Colonic mucosa (tissue), 4 donors: ENCODE data around the gene APOA1. TPM values are rescaled to one million over a fixed set of nuclear protein-coding genes. Genes with fewer than 3 reads are reported as not detected.

Experiments
- DNase-seq: peaks from one replicate; pipeline ENCODE4 v3.0.0-alpha.2; 2020
- H3K27ac ChIP-seq: fragments of 200-600 bp; one replicate; pipeline ENCODE4 v1.8.0; 2021
- H3K27me3 ChIP-seq: fragments of 200-600 bp; one replicate; pipeline ENCODE4 v1.8.0; 2021
- H3K36me3 ChIP-seq: fragments of 200-600 bp; one replicate; pipeline ENCODE4 v1.8.0; 2021
- H3K4me1 ChIP-seq: fragments of 200-600 bp; one replicate; pipeline ENCODE4 v1.8.0; 2021; ENCODE audit warnings: mild to moderate bottlenecking
- H3K4me3 ChIP-seq: fragments of 200-600 bp; one replicate; pipeline ENCODE4 v1.8.0; 2021
- H3K9ac ChIP-seq, 2 donors: one replicate each; pipeline ENCODE4 v1.7.0; 2013; ENCODE audit warnings: control low read depth in 2 of 2, low read depth in 2 of 2, low read length in 2 of 2
- H3K9me3 ChIP-seq: fragments of 200-600 bp; one replicate; pipeline ENCODE4 v1.8.0; 2021
- intact Hi-C: fragments of 100-400 bp; cut with DNase I; formaldehyde crosslinking; loops from one replicate; pipeline ENCODE4 v1.14.1; 2022
- total RNA-seq, 2 donors: library from RNA; stranded (reverse); fragmentation: NEBNext Ultra II Directional in 1 of 2; extraction: Animal tissue kit (Norgen Biotek cat#: 25700) in 1 of 2; gene quantifications; one replicate each; pipeline ENCODE4 v1.2.1, GENCODE V29; 2021
- TF ChIP-seq, protein P1 (sequence below): fragments of 200-600 bp; IDR thresholded peaks from one replicate; pipeline ENCODE4 v1.8.0; 2022; ENCODE audit warnings: antibody characterized with exemption, mild to moderate bottlenecking
- donor health status: healthy.
- donor health status: DM: no; HTN: no; CAD: no.
- donor health status: DM: no; HTN: no; CAD: no.

APOA1 gene
- total RNA-seq, 2 donors from 2014 or later: 0.53 to 6.6 TPM

DNA sequence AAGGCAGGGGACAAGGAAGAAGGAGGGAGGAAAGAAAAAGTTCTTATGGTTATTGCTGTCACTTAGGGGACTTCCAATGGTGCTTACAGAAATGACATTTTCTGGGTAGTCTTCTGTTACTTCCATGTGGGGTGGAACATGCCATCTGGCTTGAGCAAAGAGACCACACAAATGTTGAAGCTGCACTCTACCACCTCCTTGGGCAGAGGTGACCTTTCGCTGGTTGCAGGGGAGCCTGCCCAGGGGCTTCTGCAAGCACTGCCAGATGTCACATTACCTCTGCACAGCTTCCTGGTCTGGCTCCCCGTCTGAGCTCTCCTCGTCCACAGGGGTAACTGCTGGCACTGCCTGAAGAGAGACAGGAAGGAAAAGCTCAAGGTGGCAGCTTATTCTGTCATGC is 32.6 kb upstream of the APOA1 start:
- Histone ChIP-seq H3K9ac (no peak overlapping the region), H3K27ac (no peak overlapping the region), H3K4me1 (no peaks in the 10 kb centered on the region), H3K27me3 (no peaks in the 10 kb centered on the region), H3K4me3 (no peak overlapping the region), H3K9me3 (no peaks in the 10 kb centered on the region), H3K36me3 (peaks cover 8% of the 10 kb centered on the region)
- TF ChIP-seq, protein P1, sequence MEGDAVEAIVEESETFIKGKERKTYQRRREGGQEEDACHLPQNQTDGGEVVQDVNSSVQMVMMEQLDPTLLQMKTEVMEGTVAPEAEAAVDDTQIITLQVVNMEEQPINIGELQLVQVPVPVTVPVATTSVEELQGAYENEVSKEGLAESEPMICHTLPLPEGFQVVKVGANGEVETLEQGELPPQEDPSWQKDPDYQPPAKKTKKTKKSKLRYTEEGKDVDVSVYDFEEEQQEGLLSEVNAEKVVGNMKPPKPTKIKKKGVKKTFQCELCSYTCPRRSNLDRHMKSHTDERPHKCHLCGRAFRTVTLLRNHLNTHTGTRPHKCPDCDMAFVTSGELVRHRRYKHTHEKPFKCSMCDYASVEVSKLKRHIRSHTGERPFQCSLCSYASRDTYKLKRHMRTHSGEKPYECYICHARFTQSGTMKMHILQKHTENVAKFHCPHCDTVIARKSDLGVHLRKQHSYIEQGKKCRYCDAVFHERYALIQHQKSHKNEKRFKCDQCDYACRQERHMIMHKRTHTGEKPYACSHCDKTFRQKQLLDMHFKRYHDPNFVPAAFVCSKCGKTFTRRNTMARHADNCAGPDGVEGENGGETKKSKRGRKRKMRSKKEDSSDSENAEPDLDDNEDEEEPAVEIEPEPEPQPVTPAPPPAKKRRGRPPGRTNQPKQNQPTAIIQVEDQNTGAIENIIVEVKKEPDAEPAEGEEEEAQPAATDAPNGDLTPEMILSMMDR: no peak
- no peak for DNase-seq
- intact Hi-C loops: loop anchor here (10.0 kb wide), 1 partner anchor 355 kb away; no protein-coding TSS in a partner anchor

DNA sequence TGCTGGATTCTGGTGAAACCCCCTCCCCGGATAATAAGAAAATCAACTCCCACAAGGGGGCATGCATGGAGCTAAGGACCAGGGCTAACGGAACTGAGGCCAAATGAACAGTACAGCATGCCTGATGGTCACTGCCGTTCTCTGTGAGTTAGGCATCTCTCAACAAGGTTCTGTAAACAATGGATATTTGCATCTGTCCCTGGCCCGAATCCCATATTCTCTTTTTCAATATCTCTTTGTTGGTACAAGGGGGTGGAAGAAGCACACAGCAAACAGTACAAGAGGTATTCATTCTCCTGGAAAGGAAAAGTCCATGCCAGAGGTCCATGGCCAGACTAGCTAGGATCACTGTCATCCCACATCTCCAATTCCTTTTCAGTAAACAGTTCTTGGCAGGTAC is 32.2 kb upstream of the APOA1 start:
- Histone ChIP-seq H3K27ac (no peak overlapping the region), H3K9me3 (no peaks in the 10 kb centered on the region), H3K9ac (no peak overlapping the region), H3K4me3 (no peak overlapping the region), H3K4me1 (no peaks in the 10 kb centered on the region), H3K36me3 (peaks cover 8% of the 10 kb centered on the region), H3K27me3 (no peaks in the 10 kb centered on the region)
- TF ChIP-seq, protein P1: no peak
- intact Hi-C loops: loop anchor here (10.0 kb wide), 1 partner anchor 355 kb away; no protein-coding TSS in a partner anchor
- DNase-seq: no peak

DNA sequence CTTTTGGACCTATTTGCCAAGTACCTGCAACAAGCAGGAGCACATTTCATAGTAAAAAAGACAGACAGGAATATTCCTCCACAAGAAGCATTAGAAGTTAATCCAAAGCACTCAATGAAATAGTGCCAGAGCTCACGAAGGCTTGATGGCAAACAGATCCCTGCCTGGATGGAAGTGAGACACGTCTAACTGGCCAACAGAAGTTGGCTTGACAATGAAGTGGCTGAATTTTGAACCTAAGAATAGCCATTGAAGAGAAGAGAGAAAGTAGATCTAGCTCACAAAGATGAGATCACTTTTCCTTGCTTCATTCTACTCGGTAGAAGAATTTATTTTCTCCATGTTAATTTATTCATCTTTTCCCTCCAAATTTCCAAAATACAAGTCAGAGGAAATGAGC is 30.6 kb upstream of the APOA1 start:
- Histone ChIP-seq H3K27me3 (no peaks in the 10 kb centered on the region), H3K9me3 (no peaks in the 10 kb centered on the region), H3K4me1 (no peaks in the 10 kb centered on the region), H3K27ac (no peak overlapping the region), H3K4me3 (no peak overlapping the region), H3K9ac (no peak overlapping the region), H3K36me3 (peaks cover 8% of the 10 kb centered on the region)
- DNase-seq: no peak
- TF ChIP-seq, protein P1: no peak
- intact Hi-C loops: no loop called here

DNA sequence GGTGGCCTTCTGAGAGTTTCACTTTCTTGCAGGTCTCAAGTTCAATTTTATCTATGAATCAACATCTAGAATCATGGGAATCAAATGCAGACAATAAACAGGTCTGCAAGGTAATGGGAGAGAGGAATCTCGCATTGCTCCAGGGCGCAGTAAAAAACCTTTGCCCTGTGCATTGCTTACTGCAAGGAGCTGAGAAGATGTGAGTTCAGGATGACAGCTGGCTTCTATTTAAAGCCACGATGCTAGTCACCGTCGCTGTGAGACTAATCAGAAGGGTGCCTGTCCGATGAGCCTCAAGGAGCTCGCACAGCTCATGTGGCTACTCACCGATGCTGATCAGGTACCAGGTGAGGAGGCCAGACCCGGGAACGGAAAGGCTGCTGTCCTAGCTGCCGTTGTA is 30.2 kb upstream of the APOA1 start:
- Histone ChIP-seq H3K9me3 (no peaks in the 10 kb centered on the region), H3K4me1 (no peaks in the 10 kb centered on the region), H3K36me3 (peaks cover 8% of the 10 kb centered on the region), H3K4me3 (no peak overlapping the region), H3K9ac (no peak overlapping the region), H3K27ac (no peak overlapping the region), H3K27me3 (no peaks in the 10 kb centered on the region)
- intact Hi-C loops: no loop called here
- TF ChIP-seq, protein P1: no peak
- DNase-seq: no peak

DNA sequence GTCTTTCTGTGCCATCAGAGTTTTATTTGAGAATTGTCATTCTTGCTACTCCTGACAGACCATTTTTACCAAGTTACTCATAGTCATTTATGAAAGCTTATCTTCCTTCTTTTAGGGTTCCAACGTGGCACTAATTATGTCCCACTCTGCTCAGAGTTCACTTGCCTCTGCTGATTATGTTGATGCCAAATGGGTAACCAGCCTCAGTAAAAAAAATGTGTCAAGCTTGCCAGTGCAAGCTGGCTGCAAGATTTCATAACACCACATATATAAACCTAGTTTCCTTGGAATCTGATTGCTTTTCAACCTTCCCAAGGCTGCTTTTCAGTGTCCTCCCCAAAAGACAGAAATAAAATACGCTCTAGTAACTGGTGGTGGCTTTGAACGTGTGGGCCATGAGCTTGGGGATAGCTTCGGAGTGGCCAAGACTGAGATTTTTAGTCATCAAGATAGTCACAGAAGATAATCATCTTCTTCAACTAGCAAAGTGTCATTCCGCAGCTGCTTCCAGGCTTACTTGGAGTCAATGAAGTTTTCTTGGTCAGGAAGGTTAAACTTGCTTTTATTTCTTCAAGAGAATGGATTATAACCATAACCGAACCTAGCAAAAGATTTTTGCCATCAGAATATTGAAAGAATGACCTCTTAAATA is 29.5 kb upstream of the APOA1 start:
- TF ChIP-seq, protein P1: no peak
- intact Hi-C loops: no loop called here
- Histone ChIP-seq H3K9me3 (no peaks in the 10 kb centered on the region), H3K4me3 (no peak overlapping the region), H3K4me1 (no peaks in the 10 kb centered on the region), H3K36me3 (peaks cover 8% of the 10 kb centered on the region), H3K27me3 (no peaks in the 10 kb centered on the region), H3K27ac (no peak overlapping the region), H3K9ac (no peak overlapping the region)
- no peak for DNase-seq
